GM18526 (cell line): ENCODE measurements around the gene COL7A1.

Source experiments
- POLR2A ChIP-seq: IDR thresholded peaks from 3 replicates; pipeline ENCODE4 v1.6.1; 2011; ENCODE audit not compliant: insufficient read length; ENCODE audit errors: extremely low read depth

The COL7A1 gene

DNA sequence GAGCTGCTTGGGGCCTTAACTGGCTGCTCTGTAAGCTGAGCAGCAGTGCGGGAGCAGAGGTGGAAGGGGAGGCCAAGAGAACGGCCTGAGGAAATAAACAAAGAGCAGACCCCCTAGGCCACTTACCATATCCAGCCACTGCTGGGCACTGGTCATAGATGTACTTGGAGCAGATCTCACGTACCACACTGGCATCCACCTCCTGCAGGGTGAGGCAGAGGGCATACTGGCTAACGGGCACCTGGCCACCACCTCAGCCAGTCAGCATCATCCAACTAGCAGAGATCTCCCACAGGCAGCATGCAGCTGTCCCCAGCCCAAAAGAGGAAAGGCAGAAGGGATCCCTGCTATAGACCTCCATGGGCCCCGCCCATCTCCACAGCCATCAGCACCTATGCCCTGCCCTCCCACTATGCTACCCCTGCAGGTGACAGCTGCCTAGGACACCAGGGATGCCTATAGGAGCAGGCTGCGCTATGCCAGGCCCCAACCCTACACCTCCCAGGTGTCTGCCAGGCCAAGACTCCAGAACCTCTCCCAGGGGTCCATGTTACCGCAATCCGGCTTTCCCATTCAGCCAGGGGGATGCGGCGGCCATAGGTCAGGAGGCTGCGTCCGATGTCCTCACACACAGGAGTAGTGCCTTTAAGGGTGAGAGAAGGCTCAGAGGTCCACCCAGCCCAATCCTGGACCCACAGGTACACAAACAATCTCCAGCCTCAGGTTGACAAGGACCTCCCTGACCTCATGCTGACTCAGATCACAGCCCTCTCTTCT lies 4.6 kb upstream of the COL7A1 start:
- no peak for TF ChIP-seq POLR2A

DNA sequence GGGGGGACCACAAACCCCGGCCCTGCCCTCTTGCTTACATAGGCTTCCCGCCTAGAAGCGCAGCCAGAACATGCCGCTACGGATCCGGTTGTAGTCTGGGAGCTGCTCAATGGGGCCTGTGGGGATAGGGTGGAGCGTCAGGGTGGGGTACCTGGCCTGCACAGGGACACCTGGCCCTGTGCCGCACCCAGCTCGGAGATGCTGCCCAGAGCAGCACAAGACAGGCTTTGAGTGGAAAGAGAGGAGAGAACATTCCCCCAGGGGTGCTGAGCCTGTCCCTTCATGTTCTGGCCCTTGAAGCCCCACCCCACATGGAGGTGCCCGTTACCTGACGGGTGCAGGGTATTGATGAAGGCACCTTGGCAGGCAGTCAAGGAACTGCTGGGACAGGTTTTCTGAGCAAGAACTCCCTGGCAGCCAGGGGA lies 4.0 kb upstream of the COL7A1 start:
- no peak for TF ChIP-seq POLR2A

DNA sequence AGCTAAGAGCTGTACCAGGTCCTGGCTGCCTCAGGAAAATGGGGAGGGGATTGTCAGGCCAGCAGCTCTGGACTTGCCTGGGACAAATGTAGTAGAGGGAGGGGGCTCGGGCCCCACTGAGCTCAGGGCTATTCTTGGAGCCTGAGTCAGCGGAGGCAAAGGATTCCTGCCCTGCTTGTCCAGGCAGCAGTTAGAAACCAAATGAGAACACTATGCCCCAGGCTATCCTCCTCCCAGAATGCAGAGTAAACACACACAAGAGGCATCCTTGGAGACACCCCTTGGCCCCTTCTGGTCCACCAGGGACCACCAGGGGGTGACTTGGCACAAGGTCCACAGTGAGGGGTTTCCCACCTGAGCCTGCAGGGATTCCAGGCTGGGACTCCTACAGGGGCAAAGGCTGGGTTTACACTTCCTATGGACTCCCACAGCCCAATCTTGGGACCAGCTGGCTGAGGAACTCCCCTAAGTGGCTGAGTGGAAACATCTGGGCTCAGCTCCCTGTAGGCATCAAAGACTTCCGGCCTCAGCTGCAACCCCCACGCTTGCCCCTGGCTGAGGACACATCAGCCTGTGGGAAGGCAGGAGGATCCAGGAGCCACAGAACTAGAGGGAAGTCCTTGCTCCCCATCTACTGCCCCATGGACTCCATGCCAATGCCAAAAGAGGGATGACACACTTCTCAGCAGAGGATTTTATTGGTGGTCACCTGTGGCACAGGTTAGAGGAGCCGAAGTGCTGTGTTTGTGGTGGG lies 3.4 kb upstream of the COL7A1 start:
- TF ChIP-seq POLR2A, result no peak

DNA sequence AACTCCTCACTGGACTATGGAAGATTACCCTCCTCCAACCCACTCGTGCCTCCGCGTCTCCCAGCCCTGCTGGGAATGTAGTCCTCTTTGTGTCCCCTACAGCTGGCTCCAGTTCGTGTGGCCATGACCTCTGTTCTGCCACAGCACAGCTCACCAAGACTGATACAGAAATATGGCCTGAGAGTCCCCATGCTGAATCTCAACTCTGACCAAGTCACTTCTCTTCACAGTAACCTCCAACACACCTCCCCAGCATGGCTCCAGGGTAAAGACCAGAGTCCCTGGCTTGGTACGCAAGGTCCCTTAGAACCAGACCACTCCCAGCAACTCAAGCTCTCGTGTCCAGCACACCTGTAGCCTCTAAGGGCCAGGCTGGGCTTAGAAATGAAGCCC lies 2.3 kb upstream of the COL7A1 start:
- TF ChIP-seq POLR2A, result no peak

DNA sequence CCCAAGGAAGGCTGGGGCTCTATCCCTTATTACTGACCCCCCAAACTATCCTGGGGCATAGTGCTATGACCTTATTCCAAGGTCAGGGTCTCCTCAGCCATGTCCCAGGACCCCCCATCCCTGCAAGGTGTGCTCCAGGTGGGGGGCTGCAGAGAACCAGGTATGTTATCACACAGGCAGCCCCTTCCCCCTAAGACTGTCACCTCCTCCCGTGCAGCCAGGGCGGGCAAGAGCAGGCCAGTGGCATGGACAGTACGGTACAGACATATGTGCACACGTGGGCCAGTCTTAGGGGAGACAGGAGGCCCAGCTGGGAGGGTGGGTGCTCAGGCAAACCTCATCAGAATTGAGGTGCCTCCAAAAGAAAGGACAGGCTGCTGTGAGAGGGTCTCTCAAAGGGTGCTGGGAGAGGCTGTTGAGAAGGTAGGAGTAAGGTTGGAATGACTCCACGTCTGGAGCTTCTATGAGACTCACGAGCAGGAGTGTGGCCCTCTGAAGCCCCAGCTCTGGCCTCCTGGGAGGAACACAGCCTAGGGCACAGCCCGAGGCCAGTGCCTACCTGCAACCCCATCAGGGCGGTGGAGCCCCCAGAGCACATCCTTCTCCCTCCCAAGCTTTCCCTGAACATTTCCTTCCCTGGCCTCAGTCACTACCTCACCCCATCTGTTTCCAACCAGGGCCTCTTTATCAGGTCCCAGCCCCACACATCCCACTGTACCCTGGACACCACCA lies 1.7 kb upstream of the COL7A1 start:
- TF ChIP-seq POLR2A, result no peak

DNA sequence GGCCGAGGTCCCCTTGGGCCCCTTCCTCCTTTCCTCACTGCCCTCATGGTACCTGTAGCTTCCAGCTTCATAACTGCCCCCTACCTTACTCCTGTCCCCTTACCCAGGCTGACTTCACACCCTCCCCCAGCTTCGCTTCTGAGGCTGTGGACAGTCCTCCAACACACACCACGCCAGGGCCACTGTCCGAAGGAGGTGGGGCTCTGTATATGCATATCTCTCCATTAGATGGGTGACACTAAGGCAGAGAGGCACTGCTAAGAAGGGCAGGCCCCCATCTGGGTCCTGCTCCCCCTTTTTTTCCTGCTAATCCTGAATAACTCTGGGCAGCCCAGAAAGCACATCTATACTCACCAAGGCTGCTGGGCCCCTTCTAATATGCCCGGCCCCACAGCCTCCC lies 1.0 kb upstream of the COL7A1 start:
- no peak for TF ChIP-seq POLR2A

DNA sequence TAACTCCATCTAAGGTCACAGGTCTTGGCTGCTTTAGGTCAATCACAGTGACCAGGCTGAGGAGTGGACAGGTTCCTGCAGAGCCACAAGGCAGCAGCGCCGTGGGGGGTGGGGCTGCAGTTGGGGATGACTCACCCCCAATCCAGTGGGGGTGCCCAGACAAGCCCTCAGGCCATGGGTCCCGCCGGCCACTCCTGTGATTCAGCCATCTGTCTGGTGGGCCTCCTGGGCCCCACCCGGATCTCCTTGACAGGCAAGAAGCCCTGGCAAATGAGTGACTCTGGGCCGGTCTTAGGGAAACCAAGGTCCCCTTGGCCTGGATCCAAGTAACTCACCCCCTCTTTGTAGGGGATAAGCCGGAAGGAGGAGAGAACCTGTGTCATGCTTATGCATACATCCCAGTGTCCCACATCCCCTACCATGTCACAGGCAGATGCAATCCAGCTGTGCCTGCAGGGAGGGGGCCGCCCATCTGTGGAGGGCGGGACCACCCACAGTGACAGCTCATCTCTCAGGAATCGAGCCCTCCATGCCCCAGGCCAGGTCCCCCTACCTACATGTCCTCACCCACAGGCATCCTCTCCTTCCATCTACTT lies 495 bp upstream of the COL7A1 start:
- no peak for TF ChIP-seq POLR2A

DNA sequence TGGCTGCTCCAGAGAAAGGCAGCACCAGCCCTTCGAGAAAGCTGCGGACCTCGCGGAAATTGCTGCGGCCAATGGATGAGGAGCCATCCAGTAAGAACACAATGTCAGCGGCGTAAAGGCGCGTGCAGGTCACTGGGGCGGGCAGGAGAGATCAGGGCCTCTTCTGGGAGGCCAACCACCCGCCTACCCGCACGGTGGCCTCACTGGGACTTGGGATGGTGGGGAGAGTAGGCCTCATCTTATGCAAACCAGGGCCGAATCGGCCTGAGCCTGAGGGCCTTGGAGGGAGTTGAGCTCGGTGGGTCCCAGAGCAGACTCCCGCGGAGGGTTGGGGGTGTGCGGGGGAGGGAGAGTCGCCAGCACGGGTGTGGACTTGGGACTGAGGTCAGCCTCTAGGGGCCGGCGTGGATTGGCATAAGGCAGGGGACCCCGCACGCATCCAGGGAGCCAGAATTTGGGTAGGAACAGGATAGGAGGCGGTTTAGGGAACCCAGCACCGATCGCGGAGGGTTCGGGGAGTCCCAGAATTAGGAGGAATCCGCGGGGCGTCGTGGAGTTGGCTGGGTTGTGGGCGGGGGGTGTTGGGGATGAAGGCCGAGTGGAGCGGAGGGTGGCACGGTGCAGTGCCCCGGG lies 596 bp downstream of the COL7A1 start:
- no peak for TF ChIP-seq POLR2A

DNA sequence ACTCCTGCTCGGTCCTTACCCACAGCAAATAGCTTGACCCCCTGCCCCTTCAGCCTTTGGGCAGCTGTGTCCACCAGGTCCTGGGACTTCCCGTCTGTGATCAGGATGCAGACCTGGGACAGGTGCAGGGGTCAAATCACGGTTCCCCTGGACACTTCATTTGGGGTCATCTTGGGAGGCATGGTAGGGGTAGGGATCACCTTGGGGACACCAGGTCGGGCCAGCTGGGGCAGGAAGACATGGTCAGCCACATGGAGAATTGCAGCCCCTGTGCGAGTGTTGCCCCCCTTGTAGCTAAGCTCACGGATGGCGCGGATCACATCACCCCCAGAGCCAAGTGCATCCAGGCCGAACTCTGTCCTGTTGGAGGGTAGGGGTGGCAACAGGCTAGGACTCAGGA lies 1.8 kb downstream of the COL7A1 start:
- no peak for TF ChIP-seq POLR2A

DNA sequence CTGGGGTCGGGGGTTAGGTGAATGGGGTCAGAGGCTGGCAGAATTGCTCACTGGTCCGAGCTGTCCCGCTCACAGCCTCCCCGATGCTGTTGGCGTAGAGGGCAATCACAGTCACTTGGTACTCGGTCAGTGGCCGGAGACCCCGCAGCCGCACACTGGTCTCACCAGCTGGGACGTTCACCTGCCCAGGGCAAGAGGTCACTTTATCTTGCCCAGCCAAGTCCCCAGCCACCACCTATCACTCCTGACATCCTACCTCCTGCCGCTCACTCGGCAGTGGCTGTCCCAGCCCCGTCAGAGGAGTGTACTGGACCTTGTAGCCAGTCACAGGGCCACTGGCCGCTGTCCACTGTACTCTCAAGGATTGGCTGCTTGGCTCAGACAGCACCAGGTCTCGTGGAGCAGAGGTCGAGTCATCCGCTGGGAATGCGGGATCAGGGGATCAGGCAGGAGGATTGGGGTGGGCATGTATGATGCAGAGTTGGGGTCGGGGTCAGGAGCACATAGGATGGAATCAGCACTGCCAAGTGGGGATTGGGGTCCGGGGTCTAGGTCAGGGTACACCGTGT lies 2.5 kb downstream of the COL7A1 start:
- no peak for TF ChIP-seq POLR2A

DNA sequence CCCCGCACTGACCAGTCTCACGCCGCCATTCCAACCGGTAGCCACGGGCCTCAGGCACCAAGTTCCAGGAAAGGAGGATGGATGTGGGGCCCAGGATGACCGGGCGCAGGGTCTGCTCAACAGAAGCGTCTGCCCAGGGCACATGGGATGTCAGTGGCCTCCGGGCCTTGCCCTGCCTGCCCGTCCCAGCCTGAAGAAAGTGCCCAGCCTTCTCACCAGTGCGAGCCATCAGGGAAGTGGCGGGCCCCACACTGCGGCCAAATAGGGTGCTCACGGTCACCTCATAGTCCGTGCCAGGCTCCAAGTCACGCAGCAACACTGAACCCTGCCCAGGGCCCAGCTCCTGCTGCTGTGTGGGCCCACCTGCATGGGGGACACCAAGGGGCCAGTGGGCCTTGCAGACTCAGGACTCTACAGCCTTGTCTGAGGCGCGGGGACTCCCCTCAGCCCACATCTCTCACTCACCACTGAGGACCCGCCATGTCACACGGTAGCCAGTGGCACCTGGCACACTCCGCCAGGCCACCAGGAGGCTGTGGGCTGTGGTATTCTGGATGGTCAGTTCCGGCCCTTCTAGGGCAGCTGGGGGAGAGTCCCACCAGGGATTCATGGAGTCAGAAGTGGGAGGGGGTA lies 3.1 kb downstream of the COL7A1 start:
- no peak for TF ChIP-seq POLR2A

DNA sequence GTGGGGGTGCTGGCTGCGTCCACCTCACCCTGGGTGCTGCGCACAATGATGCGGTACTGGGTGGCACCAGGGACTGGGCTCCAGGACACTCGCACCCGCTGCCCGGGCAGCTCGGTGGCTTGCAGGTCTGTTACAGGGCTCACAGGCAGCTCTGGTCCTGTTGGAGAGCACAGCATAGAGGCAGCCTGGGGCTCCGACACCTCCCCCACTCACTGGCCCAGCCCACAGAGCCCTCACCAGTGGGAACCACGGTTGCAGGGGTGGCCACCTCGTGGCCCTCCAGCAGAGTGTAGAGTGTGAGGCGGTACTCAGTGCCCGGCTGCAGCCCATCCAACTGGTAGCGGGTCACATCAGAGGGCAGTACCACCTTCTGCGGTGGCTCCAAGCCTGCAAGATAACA lies 3.7 kb downstream of the COL7A1 start:
- TF ChIP-seq POLR2A, result no peak

DNA sequence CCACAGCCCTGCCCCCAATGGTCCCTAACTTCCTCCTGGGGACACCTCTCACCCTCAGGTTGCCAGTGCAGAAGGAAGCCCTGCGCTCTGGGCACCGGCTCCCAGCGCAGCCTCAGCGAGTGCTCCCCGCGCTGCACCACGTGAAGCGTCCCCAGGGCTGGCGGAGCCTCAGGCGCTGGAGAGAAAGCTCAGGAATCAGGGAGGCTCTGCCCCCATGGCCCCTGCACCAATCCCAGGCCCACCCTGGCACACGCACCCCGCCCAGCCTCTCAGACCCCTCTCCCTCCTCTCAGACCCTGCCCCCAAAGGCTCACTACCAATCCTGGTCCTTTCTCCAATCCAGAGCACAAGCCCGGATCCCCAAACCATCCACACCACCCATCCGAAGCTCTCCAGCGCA lies 6.9 kb downstream of the COL7A1 start:
- TF ChIP-seq POLR2A, result no peak

DNA sequence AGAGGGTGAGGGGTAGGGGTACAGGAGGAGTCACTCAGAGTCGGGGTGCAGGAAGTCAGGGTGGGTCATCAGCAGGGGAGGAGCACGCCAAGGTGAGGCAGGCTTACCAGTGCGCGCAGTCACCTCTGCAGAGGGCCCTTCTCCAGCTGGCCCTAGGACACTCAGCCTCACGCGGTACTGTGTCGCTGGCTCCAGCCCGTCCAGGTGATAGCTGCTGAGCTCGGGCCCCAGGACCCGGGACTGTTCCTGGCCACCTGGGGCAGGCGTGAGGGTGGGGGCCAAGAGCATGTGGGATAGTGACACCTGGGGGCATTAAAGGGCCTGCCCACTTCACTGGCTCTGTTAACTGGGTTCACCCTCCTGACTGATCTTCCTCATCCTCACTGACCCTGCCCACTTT lies 7.4 kb downstream of the COL7A1 start:
- TF ChIP-seq POLR2A, result no peak
